Stomach (tissue), 9 donors: ENCODE data around the gene SINHCAF. TPM values are rescaled to one million over a fixed set of nuclear protein-coding genes. Genes with fewer than 3 reads are reported as not detected.
"Not testable (repeated sequence)": the region's sequence is repeated elsewhere in the genome, so short reads cannot be mapped to it uniquely, and the experiment has no call there.

Experiments used
- DNase-seq, 2 donors: peaks; one replicate each; pipeline versions ENCODE4 v3.0.0 to v3.0.0-alpha.2; 2013 to 2019
- H3K27ac ChIP-seq, 5 donors: fragments of 200-600 bp in 4 of 5; sonication (generic) in 4 of 5; one replicate each; pipeline ENCODE4 v1.5.1; 2013 to 2019; ENCODE audit warnings: mild to moderate bottlenecking in 1 of 5, moderate library complexity in 1 of 5
- H3K27me3 ChIP-seq, 3 donors: fragments of 200-600 bp; sonication (generic); one replicate each; pipeline ENCODE4 v1.5.1; 2017 to 2019; ENCODE audit warnings: mixed run types in 1 of 3
- H3K36me3 ChIP-seq, 4 donors: fragments of 200-600 bp; sonication (generic); 1 replicate in 3 of 4; 2 replicates in 1 of 4; pipeline ENCODE4 v1.5.1; 2016 to 2019
- H3K4me1 ChIP-seq, 4 donors: fragments of 200-600 bp; sonication (generic); one replicate each; pipeline ENCODE4 v1.5.1; 2016 to 2019
- H3K4me3 ChIP-seq, 4 donors: fragments of 200-600 bp; sonication (generic) in 3 of 4; one replicate each; pipeline ENCODE4 v1.5.1; 2016 to 2019; ENCODE audit warnings: mild to moderate bottlenecking in 1 of 4
- H3K9me3 ChIP-seq, 4 donors: fragments of 200-600 bp; sonication (generic); one replicate each; pipeline ENCODE4 v1.5.1; 2016 to 2019
- EP300 ChIP-seq: sonication (generic); formaldehyde crosslinking; IDR thresholded peaks from one replicate; pipeline ENCODE4 v1.6.1; 2017; ENCODE audit warnings: antibody characterized with exemption
- POLR2A ChIP-seq, 4 donors: fragments of 450-650 bp; IDR thresholded peaks; one replicate each; pipeline ENCODE4 v1.6.1; 2016; ENCODE audit warnings: antibody characterized with exemption in 4 of 4, control low read depth in 2 of 4, mild to moderate bottlenecking in 1 of 4, moderate library complexity in 1 of 4
- POLR2AphosphoS5 ChIP-seq, 3 donors: sonication (generic); formaldehyde crosslinking; IDR thresholded peaks; one replicate each; pipeline ENCODE4 v1.6.1; 2016; ENCODE audit warnings: antibody characterized with exemption in 3 of 3
- WGBS, 5 donors: extraction: QIAGEN DNeasy Blood & Tissue Kit in 3 of 5; methylation state at CpG; one replicate each; pipeline versions ENCODE4 v1.1.5 to v1.1.7; 2013 to 2018; 5-methylcytosine and 5-hydroxymethylcytosine counted together
- intact Hi-C: fragments of 100-400 bp; cut with DNase I; formaldehyde crosslinking; loops from one replicate; pipeline ENCODE4 v1.15.1; 2023; ENCODE audit warnings: low total_unique reads
- polyA plus RNA-seq, 3 donors: library from polyadenylated mRNA; stranded (reverse); fragments of 200-250 nt; gene quantifications; one replicate each; pipeline ENCODE4 v1.2.3, GENCODE V29; 2013
- total RNA-seq, 5 donors: library from RNA; depleted of rRNA; stranded (reverse); fragments of >200 nt; gene quantifications; one replicate each; pipeline versions ENCODE4 v1.1.0 to v1.2.3, GENCODE V29; 2014 to 2016
- TF ChIP-seq, protein P1 (sequence below), 7 experiments: fragments of 450-650 bp in 4 of 7; fragments of 200-600 bp in 3 of 7; sonication (generic) in 3 of 7; IDR thresholded peaks; one replicate each; pipeline ENCODE4 v1.5.1; 2016 to 2019; ENCODE audit warnings: antibody characterized with exemption in 7 of 7, control low read depth in 2 of 7, mild to moderate bottlenecking in 1 of 7
- donor health status: healthy with polysubstance abuse.
- donor health status: Bipolar disorder and iron deficiency.
- donor health status: healthy.

The SINHCAF gene
- total and polyA plus RNA-seq, 8 donors, result 17.5 to 93.5 (median 28.2) TPM

DNA sequence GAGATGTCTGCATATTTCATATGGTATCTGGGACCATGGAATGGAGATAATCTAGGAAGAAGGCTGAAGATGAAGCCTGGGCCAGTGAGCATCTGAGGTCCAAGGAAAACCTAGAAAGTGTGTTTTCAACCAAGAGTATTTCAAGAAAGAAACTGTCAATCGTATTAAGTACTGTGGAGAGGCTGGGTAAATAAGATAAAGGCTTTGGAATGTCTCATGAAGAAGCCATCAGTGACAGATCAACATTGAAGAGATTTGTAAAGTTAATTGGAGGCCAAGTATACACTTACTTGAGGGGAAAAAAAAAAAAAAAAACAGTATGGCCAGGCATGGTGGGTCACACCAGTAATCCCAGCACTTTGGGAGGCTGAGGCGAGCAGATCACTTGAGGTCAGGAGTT lies 48.9 kb downstream of the SINHCAF start:
- Histone ChIP-seq H3K36me3 (peaks cover 0 to 35% (median 5%) of the 10 kb centered on the region in 4 donors), H3K9me3 (no peaks in the 10 kb centered on the region), H3K4me1 (no peaks in the 10 kb centered on the region), H3K4me3 (no peak overlapping the region), H3K27ac (no peak overlapping the region), H3K27me3 (no peaks in the 10 kb centered on the region)
- WGBS, 5 donors, result 73 to 92% (median 81%) methylated on average over 2 of the region's 2 CpGs
- DNase-seq, result no peak
- intact Hi-C loops, result no loop called here
- no peak for TF ChIP-seq EP300
- TF ChIP-seq POLR2A (IDR thresholded peaks at IDR 0.05), result no peak

DNA sequence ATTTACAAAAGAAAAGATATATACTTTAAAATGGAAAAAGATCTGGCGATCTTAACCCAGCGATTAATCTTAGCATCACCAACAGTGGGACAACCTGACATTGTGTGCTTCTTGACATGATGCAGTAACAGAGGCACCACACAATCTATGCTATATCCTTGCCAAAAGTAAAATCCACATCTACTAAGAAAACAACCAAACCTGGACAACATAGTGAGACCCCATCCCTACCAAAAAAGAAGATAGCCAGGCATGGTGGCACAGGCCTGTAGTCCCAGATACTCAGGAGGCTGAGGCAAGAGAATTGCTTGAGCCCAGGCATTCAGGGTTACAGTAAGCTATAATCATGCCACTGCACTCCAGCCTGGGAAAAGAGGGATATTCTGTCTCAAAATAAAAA lies 50.5 kb downstream of the SINHCAF start:
- Histone ChIP-seq H3K27me3 (no peaks in the 10 kb centered on the region), H3K36me3 (peaks cover 0 to 28% (median 2%) of the 10 kb centered on the region in 4 donors), H3K9me3 (no peaks in the 10 kb centered on the region), H3K4me1 (no peaks in the 10 kb centered on the region), H3K27ac (no peak overlapping the region), H3K4me3 (no peak overlapping the region)
- DNase-seq, result no peak
- WGBS, 5 donors, result 96 to 99% (median 99%) methylated on average over 2 of the region's 2 CpGs
- intact Hi-C loops, result no loop called here
- TF ChIP-seq POLR2AphosphoS5 (IDR thresholded peaks at IDR 0.05), result no peak
- no peak for TF ChIP-seq POLR2A (IDR thresholded peaks at IDR 0.05)
- TF ChIP-seq EP300, result no peak
- TF ChIP-seq, protein P1, sequence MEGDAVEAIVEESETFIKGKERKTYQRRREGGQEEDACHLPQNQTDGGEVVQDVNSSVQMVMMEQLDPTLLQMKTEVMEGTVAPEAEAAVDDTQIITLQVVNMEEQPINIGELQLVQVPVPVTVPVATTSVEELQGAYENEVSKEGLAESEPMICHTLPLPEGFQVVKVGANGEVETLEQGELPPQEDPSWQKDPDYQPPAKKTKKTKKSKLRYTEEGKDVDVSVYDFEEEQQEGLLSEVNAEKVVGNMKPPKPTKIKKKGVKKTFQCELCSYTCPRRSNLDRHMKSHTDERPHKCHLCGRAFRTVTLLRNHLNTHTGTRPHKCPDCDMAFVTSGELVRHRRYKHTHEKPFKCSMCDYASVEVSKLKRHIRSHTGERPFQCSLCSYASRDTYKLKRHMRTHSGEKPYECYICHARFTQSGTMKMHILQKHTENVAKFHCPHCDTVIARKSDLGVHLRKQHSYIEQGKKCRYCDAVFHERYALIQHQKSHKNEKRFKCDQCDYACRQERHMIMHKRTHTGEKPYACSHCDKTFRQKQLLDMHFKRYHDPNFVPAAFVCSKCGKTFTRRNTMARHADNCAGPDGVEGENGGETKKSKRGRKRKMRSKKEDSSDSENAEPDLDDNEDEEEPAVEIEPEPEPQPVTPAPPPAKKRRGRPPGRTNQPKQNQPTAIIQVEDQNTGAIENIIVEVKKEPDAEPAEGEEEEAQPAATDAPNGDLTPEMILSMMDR (IDR thresholded peaks at IDR 0.05), result no peak

DNA sequence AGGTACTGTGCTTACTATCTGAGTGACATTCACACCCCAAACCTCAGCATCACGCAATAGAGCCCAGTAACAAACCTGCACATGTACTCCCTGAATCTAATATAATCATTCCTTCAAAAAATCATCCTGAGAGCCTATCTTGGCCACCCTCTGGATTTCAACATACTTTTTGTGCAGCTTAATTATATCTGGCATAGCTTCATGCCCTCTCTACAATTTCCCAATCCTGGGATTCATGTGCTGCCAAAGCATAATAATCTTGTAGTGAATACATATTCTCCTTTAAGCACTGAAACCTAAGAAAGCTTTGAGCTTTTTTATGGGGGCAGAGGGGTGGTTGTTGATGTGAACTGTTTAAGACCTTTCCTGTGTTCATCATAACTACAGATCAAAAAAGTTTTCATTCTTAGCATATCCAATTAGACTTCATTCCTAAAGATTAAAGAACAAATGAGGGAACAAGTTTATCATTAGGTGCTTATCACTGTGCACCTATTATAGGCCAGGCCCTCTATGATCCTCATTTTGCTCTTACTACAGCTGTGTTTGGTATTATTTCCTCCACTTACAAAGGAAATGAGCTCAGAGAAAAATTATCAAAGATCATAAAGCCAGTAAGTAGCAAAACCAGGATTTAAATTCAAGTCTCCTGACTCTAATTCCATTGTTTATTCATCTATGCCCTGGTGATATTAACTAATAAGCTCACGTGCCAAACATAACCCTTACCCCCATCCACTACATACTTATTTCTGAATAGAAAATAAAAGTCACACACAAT lies 51.2 kb downstream of the SINHCAF start:
- Histone ChIP-seq H3K4me3 (no peak overlapping the region), H3K9me3 (no peaks in the 10 kb centered on the region), H3K36me3 (peaks cover 0 to 23% (median 2%) of the 10 kb centered on the region in 4 donors), H3K4me1 (no peaks in the 10 kb centered on the region), H3K27ac (no peak overlapping the region), H3K27me3 (no peaks in the 10 kb centered on the region)
- WGBS, 5 donors, result 66 to 77% (median 68%) methylated on average over 2 of the region's 2 CpGs
- DNase-seq, result no peak
- intact Hi-C loops, result no loop called here
- no peak for TF ChIP-seq EP300
- no peak for TF ChIP-seq POLR2AphosphoS5 (IDR thresholded peaks at IDR 0.05)
- TF ChIP-seq, protein P1 (IDR thresholded peaks at IDR 0.05), result no peak
- TF ChIP-seq POLR2A (IDR thresholded peaks at IDR 0.05), result no peak

DNA sequence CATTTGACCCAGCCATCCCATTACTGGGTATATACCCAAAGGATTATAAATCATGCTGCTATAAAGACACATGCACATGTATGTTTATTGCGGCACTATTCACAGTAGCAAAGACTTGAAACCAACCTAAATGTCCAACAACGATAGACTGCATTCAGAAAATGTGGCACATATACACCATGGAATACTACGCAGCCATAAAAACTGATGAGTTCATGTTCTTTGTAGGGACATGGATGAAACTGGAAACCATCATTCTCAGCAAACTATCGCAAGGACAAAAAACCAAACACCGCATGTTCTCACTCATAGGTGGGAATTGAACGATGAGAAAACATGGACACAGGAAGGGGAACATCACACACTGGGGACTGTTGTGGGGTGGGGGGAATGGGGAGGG lies 52.2 kb downstream of the SINHCAF start:
- H3K27ac ChIP-seq, H3K9me3 ChIP-seq, H3K27me3 ChIP-seq, H3K4me1 ChIP-seq, H3K4me3 ChIP-seq, intact Hi-C loops, DNase-seq: not testable (repeated sequence)
- H3K36me3 ChIP-seq, result peaks cover 0 to 14% (median 0%) of the 10 kb centered on the region in 4 donors
- WGBS, 5 donors, result 94 to 99% (median 97%) methylated on average over 6 of the region's 6 CpGs

DNA sequence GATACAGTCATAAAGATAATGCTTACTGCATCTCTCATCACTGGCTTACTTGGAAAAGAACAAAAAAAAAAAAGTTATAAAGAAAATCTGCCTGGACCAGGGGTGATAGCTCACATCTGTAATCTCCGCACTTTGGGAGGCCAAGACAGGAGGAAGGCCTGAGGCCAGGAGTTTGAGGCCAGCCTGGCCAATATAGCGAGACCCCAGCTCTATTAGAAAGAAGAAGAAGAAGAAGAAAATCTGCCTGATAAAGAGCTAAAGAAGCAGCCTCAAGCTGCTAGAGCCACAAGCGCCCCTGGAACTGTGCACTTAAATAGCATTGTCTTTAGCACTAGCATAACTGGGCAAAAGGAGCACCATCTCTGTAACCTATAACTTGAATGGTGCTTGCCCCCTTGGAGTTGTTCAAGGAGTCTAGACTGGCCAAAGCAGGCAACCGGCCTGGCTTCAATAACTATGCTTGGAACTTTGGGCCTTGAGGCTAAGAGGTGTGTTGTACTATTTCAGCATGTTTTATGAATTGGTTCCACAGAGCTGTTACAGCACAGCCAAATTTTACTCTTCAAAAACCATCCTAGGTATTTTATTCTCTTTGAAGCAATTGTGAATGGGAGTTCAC lies 53.2 kb downstream of the SINHCAF start:
- intact Hi-C loops, result no loop called here
- H3K9me3 ChIP-seq, result no peaks in the 10 kb centered on the region
- DNase-seq, result no peak
- H3K27me3 ChIP-seq, result no peaks in the 10 kb centered on the region
- 91 to 97% (median 95%) methylated on average over 4 of the region's 4 CpGs for WGBS, 5 donors
- no peak overlapping the region for H3K4me3 ChIP-seq
- no peak overlapping the region for H3K27ac ChIP-seq
- peaks cover 0 to 9% (median 0%) of the 10 kb centered on the region in 4 donors for H3K36me3 ChIP-seq
- TF ChIP-seq, protein P1 (IDR thresholded peaks at IDR 0.05), result no peak
- TF ChIP-seq POLR2A (IDR thresholded peaks at IDR 0.05), result no peak
- TF ChIP-seq POLR2AphosphoS5 (IDR thresholded peaks at IDR 0.05), result no peak
- TF ChIP-seq EP300, result no peak
- H3K4me1 ChIP-seq, result no peaks in the 10 kb centered on the region
